Activated CD4-positive, alpha-beta T cell treated with anti-CD3 and anti-CD28 coated beads for 1 hour (primary cell): Measurements from ENCODE around the gene PHF23.

Experiments used
- DNase-seq: peaks from one replicate; pipeline ENCODE4 v3.0.0-alpha.2; 2020

PHF23 gene

GRCh38 chr17:7239091-7240027 lies at the start of gene PHF23:
TSS of gene PHF23 (minus strand) at chr17:7239457. CDS start at chr17:7239279, 178 bp downstream.
- DNase-seq = peak; percentile 96

- DNase-seq = no peak
Measured at GRCh38 chr17:7285679-7286078, 46.4 kb upstream of the PHF23 start.

- DNase-seq = no peak
Measured at GRCh38 chr17:7284911-7285310, 45.7 kb upstream of the PHF23 start.

GRCh38 chr17:7283471-7284216 lies 44.4 kb upstream of the PHF23 start:
- DNase-seq = no peak

- no peak for DNase-seq
Measured at GRCh38 chr17:7282752-7283321, 43.6 kb upstream of the PHF23 start.

GRCh38 chr17:7281953-7282751 lies 42.9 kb upstream of the PHF23 start:
- DNase-seq = no peak

DNA sequence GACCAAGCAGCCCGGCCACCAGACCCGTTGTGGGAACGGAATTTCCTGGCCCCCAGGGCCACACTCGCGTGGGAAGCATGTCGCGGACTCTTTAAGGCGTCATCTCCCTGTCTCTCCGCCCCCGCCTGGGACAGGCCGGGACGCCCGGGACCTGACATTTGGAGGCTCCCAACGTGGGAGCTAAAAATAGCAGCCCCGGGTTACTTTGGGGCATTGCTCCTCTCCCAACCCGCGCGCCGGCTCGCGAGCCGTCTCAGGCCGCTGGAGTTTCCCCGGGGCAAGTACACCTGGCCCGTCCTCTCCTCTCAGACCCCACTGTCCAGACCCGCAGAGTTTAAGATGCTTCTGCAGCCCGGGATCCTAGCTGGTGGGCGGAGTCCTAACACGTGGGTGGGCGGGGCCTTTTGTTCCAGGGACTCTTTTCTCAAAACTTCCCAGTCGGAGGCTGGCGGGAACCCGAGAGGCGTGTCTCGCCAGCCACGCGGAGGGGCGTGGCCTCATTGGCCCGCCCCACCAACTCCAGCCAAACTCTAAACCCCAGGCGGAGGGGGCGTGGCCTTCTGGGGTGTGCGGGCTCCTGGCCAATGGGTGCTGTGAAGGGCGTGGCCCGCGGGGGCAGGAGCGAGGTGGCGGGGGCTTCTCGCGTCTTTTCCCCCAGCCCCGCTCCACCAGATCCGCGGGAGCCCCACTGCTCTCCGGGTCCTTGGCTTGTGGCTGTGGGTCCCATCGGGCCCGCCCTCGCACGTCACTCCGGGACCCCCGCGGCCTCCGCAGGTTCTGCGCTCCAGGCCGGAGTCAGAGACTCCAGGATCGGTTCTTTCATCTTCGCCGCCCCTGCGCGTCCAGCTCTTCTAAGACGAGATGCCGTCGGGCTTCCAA lies 42.1 kb upstream of the PHF23 start, which contains the start of gene SLC2A4:
TSS of gene SLC2A4 (plus strand) at position 645 of the 879 bp plus-strand sequence. CDS start at position 862, 217 bp downstream.
- DNase-seq = peak; percentile 73

- peak; percentile 82 for DNase-seq
Measured at GRCh38 chr17:7280519-7281073, 41.3 kb upstream of the PHF23 start.

DNA sequence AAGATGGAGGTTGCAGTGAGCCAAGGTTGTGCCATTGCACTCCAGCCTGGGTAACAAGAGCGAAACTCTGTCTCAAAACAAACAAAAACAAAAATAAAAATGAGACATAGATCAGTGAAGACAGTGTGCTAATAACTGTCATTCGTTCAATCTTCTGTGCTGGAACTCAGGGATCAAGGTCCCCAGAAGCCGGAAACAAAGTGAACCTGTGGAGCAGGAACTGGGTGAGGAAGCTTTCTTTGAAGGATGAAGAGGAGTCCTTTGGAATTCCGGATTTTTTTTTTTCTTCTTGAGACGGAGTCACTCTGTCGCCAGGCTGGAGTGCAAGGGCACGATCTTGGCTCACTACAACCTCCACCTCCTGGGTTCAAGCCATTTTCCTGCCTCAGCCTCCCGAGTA lies 40.2 kb upstream of the PHF23 start:
- DNase-seq = no peak

GRCh38 chr17:7266784-7267183 lies 27.5 kb upstream of the PHF23 start:
- DNase-seq = no peak

GRCh38 chr17:7263801-7264078 lies 24.5 kb upstream of the PHF23 start:
- no peak for DNase-seq

DNA sequence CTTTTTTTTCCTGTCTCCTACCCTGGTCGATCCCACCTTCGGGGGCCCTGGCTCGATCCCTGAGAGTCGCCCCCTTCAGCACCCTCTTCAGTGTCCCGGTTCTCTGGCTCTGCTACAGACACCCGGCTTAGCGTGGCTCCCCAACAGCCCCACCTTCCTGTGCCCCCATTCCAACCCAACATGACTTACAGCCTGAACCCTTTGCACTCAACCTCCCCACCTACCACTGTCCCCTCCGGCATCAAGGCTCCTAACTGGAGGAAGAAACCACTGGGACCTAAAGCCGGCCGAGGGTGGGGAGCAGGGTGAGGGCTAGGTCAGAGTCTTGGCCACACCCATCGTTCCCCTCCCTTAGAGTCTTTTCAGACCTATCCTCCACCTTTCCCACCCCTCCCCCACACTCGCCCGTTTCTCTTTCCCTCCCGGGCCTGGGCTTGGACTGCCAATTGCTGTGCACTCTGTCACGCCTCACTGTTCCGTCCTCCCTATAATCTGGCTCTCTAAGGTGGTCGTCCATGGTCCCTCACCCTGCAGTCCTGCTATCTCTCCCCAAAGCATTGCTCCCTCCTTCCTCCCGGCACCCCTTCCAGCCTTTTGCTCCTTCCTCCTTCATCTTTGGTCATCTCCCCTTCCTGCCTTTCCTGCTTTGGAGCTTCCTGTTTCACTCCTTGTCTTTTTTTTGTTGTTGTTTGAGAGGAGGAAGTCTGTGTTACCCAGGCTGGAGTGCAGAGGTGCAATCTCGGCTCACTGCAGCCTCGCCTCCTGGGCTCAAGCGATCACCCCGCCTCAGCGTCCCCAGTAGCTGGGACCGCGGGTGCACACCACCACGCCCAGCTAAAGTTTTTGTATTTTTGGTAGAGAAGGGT lies 23.9 kb upstream of the PHF23 start:
- no peak for DNase-seq

DNA sequence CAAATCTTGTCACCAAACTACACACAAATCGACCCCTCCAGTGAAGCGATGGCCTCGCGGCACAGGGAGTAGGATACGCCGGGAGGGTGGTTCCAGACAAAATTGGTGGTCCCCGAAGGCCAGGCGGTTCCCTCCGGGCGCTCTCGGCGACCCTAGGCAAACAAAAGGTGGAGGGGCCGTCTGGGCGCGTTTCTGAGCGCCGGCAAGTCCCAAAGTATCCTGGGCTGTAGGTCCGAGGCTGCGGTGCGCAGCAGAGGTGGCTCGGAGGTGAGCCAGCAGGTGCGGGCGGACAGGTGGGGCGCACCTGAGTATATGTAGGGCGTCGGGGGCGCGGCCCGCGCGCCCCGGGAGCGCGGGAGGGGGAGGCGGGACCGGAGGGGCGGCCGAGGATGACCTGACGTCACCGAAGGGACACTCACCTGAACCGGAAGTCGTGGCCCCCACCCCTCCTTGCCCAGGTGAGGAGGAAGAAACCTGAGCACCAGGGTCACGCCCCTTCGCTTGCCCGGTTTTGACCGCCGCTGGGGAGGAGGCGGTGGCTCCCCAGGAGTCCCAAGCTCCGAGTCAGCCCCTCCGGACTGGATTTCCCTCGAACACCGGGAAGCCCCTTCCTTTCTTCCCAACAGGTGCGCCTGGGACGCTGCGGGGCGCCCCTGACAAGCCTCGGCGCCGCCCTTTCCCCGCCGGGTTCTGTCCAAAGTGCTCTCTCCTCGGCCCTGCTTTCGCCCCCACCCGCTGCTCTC lies 23.1 kb upstream of the PHF23 start, which contains the start of gene CLDN7:
TSS of gene CLDN7 (minus strand) at position 287 of the 743 bp plus-strand sequence. CDS start 435 bp downstream, outside the sequence.
- no peak for DNase-seq

DNA sequence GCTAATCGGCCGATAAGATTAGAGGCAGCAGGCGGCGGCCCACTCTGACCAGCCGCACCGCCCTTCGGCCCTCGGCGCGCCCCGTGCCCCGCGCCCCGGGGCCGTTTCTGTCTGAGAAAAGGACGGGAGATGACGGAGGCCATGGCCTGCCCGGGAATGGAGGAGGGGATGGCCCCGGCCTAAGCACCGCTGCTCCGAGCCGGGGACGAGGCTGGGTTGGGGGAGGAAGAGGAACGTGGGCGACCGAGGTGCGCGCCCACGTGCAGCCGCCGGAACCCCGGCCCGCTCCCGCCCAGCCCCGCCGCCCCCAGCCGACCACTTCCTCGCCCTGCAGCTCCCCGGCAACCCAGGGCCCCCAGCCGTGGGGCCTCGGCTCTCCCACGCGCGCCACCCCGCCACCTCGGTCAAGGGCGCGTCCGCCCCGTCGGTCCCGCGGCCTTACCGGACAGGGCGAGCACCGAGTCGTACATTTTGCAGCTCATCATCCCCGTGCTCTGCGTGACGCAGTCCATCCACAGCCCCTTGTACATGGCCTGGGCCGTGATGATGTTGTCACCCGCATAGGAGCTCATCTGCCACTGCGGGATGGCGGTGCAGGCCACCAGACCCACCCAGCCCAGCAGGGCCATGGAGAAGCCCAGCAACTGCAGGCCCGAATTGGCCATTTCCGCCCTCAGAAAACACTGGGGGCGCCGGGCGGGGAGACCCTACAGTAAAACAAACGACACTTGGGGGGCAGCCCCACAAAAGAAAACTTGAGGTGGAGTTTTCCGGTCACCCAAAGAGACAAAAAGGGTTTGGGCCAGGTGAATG lies 22.3 kb upstream of the PHF23 start:
- DNase-seq = no peak

GRCh38 chr17:7260651-7261378 lies 21.6 kb upstream of the PHF23 start:
- peak; percentile 25 for DNase-seq

- DNase-seq = no peak
Measured at GRCh38 chr17:7260151-7260550, 20.9 kb upstream of the PHF23 start.

GRCh38 chr17:7259555-7259889 lies 20.3 kb upstream of the PHF23 start:
- no peak for DNase-seq
